HAP-1 (cell line): ENCODE data around the gene TMCO4.

Experiments
- DNase-seq, 2 experiments: peaks; one replicate each; pipeline ENCODE4 v3.0.0-alpha.2; 2016 to 2020; ENCODE audit warnings: low spot score in 2 of 2
- H3K27me3 ChIP-seq: fragments of 250-450 bp; sonication (Bioruptor Pico); 2 replicates; pipeline ENCODE4 v1.5.1; 2020; ENCODE audit warnings: low read depth, mild to moderate bottlenecking, moderate library complexity
- H3K36me3 ChIP-seq: fragments of 250-450 bp; sonication (Bioruptor Pico); replicated peaks from 2 replicates; pipeline ENCODE4 v1.5.1; 2020; ENCODE audit warnings: mild to moderate bottlenecking
- H3K4me1 ChIP-seq: fragments of 250-450 bp; sonication (Bioruptor Pico); 2 replicates; pipeline ENCODE4 v1.5.1; 2020; ENCODE audit warnings: mild to moderate bottlenecking
- H3K4me3 ChIP-seq: fragments of 250-450 bp; sonication (Bioruptor Pico); 2 replicates; pipeline ENCODE4 v1.5.1; 2020; ENCODE audit warnings: mild to moderate bottlenecking, moderate library complexity
- H3K9me3 ChIP-seq: fragments of 250-450 bp; sonication (Bioruptor Pico); 2 replicates; pipeline ENCODE4 v1.5.1; 2020; ENCODE audit warnings: mild to moderate bottlenecking, moderate library complexity
- in situ Hi-C: fragments of 300-500 bp; cut with MboI; formaldehyde crosslinking; loops from 3 replicates; pipeline ENCODE4 v1.14.3; 2020; ENCODE audit warnings: low sequenced_read_pairs, inconsistent platforms, mixed read lengths

Gene TMCO4

GRCh38 chr1:19700079-19700777 lies 99.5 kb downstream of the TMCO4 start:
- Histone ChIP-seq H3K27me3 (no peaks in the 10 kb centered on the region), H3K4me3 (no peak overlapping the region), H3K9me3 (no peaks in the 10 kb centered on the region), H3K36me3 (no peaks in the 10 kb centered on the region), H3K4me1 (peaks cover 15% of the 10 kb centered on the region)
- in situ Hi-C loops: no loop called here
- DNase-seq: no peak

- no peak for DNase-seq
- in situ Hi-C loops: no loop called here
Observed at GRCh38 chr1:19698181-19698580, 101.5 kb downstream of the TMCO4 start.

GRCh38 chr1:19696820-19697219 lies 102.9 kb downstream of the TMCO4 start:
- Histone ChIP-seq H3K4me3 (no peak overlapping the region), H3K9me3 (no peaks in the 10 kb centered on the region), H3K27me3 (no peaks in the 10 kb centered on the region), H3K4me1 (no peaks in the 10 kb centered on the region), H3K36me3 (no peaks in the 10 kb centered on the region)
- in situ Hi-C loops: no loop called here
- DNase-seq: no peak

More at GRCh38 chr1:19698181-19698580, 101.5 kb downstream of the TMCO4 start:
- no peaks in the 10 kb centered on the region for H3K4me1 ChIP-seq
- no peaks in the 10 kb centered on the region for H3K9me3 ChIP-seq
- no peaks in the 10 kb centered on the region for H3K27me3 ChIP-seq
- no peak overlapping the region for H3K4me3 ChIP-seq
- no peaks in the 10 kb centered on the region for H3K36me3 ChIP-seq

- Histone ChIP-seq H3K9me3 (no peaks in the 10 kb centered on the region), H3K36me3 (no peaks in the 10 kb centered on the region), H3K4me1 (no peaks in the 10 kb centered on the region), H3K4me3 (no peak overlapping the region), H3K27me3 (no peaks in the 10 kb centered on the region)
- in situ Hi-C loops: no loop called here
- no peak for DNase-seq
Observed at GRCh38 chr1:19695772-19696171, 103.9 kb downstream of the TMCO4 start.

GRCh38 chr1:19694298-19694697 lies 105.4 kb downstream of the TMCO4 start:
- in situ Hi-C loops: no loop called here
- no peak overlapping the region for H3K4me3 ChIP-seq
- DNase-seq: no peak
- H3K36me3 ChIP-seq: no peaks in the 10 kb centered on the region
- H3K9me3 ChIP-seq: no peaks in the 10 kb centered on the region; the same call in 1 of the 2 replicates
- no peaks in the 10 kb centered on the region for H3K4me1 ChIP-seq
- H3K27me3 ChIP-seq: no peaks in the 10 kb centered on the region

GRCh38 chr1:19690342-19690741 lies 109.4 kb downstream of the TMCO4 start:
- H3K4me3 ChIP-seq: no peak overlapping the region

GRCh38 chr1:19689856-19690255 lies 109.9 kb downstream of the TMCO4 start:
- no peaks in the 10 kb centered on the region for H3K4me1 ChIP-seq
- no peaks in the 10 kb centered on the region; the same call in 1 of the 2 replicates for H3K9me3 ChIP-seq
- DNase-seq: no peak
- no peaks in the 10 kb centered on the region for H3K27me3 ChIP-seq
- in situ Hi-C loops: no loop called here
- no peaks in the 10 kb centered on the region for H3K36me3 ChIP-seq
- no peak overlapping the region for H3K4me3 ChIP-seq

More at GRCh38 chr1:19690342-19690741, 109.4 kb downstream of the TMCO4 start:
- no peaks in the 10 kb centered on the region for H3K4me1 ChIP-seq
- H3K27me3 ChIP-seq: no peaks in the 10 kb centered on the region
- in situ Hi-C loops: no loop called here
- H3K36me3 ChIP-seq: no peaks in the 10 kb centered on the region
- no peaks in the 10 kb centered on the region; the same call in 1 of the 2 replicates for H3K9me3 ChIP-seq
- DNase-seq: no peak

GRCh38 chr1:19689085-19689757 lies 110.5 kb downstream of the TMCO4 start:
- Histone ChIP-seq H3K9me3 (no peaks in the 10 kb centered on the region; the same call in 1 of the 2 replicates), H3K4me3 (no peak overlapping the region), H3K27me3 (no peaks in the 10 kb centered on the region), H3K4me1 (no peaks in the 10 kb centered on the region), H3K36me3 (no peaks in the 10 kb centered on the region)
- in situ Hi-C loops: no loop called here
- no peak for DNase-seq

GRCh38 chr1:19688041-19688842 lies 111.5 kb downstream of the TMCO4 start:
- DNase-seq: no peak
- in situ Hi-C loops: no loop called here
- no peak overlapping the region for H3K4me3 ChIP-seq
- no peaks in the 10 kb centered on the region for H3K4me1 ChIP-seq
- no peaks in the 10 kb centered on the region; the same call in 1 of the 2 replicates for H3K9me3 ChIP-seq
- H3K36me3 ChIP-seq: no peaks in the 10 kb centered on the region
- no peaks in the 10 kb centered on the region for H3K27me3 ChIP-seq

- no peaks in the 10 kb centered on the region for H3K36me3 ChIP-seq
- no peak overlapping the region for H3K4me3 ChIP-seq
- no peak for DNase-seq
- H3K9me3 ChIP-seq: no peaks in the 10 kb centered on the region; the same call in 1 of the 2 replicates
- H3K27me3 ChIP-seq: no peaks in the 10 kb centered on the region
- H3K4me1 ChIP-seq: no peaks in the 10 kb centered on the region
- in situ Hi-C loops: no loop called here
Observed at GRCh38 chr1:19687414-19687813, 112.3 kb downstream of the TMCO4 start.

- H3K4me1 ChIP-seq: no peaks in the 10 kb centered on the region
- in situ Hi-C loops: no loop called here
Observed at GRCh38 chr1:19685994-19686393, 113.7 kb downstream of the TMCO4 start.

GRCh38 chr1:19684677-19685076 lies 115.0 kb downstream of the TMCO4 start:
- Histone ChIP-seq H3K4me3 (no peak overlapping the region), H3K36me3 (no peaks in the 10 kb centered on the region), H3K27me3 (no peaks in the 10 kb centered on the region), H3K4me1 (no peaks in the 10 kb centered on the region), H3K9me3 (no peaks in the 10 kb centered on the region; the same call in 1 of the 2 replicates)
- in situ Hi-C loops: no loop called here
- DNase-seq: no peak

More at GRCh38 chr1:19685994-19686393, 113.7 kb downstream of the TMCO4 start:
- Histone ChIP-seq H3K4me3 (no peak overlapping the region), H3K27me3 (no peaks in the 10 kb centered on the region), H3K9me3 (no peaks in the 10 kb centered on the region; the same call in 1 of the 2 replicates), H3K36me3 (no peaks in the 10 kb centered on the region)
- DNase-seq: no peak

GRCh38 chr1:19683351-19683750 lies 116.4 kb downstream of the TMCO4 start:
- in situ Hi-C loops: no loop called here
- Histone ChIP-seq H3K4me1 (no peaks in the 10 kb centered on the region), H3K4me3 (no peak overlapping the region), H3K9me3 (no peaks in the 10 kb centered on the region), H3K27me3 (no peaks in the 10 kb centered on the region), H3K36me3 (no peaks in the 10 kb centered on the region)
- DNase-seq: no peak

- Histone ChIP-seq H3K4me1 (no peaks in the 10 kb centered on the region), H3K4me3 (no peak overlapping the region), H3K36me3 (no peaks in the 10 kb centered on the region), H3K9me3 (no peaks in the 10 kb centered on the region), H3K27me3 (no peaks in the 10 kb centered on the region)
- in situ Hi-C loops: no loop called here
- no peak for DNase-seq
Observed at GRCh38 chr1:19682901-19683300, 116.8 kb downstream of the TMCO4 start.
